ENCODE measurements around the gene HSPA1L.
"Not testable (repeated sequence)": the region's sequence is repeated elsewhere in the genome, so short reads cannot be mapped to it uniquely, and the experiment has no call there.

Gene HSPA1L

DNA sequence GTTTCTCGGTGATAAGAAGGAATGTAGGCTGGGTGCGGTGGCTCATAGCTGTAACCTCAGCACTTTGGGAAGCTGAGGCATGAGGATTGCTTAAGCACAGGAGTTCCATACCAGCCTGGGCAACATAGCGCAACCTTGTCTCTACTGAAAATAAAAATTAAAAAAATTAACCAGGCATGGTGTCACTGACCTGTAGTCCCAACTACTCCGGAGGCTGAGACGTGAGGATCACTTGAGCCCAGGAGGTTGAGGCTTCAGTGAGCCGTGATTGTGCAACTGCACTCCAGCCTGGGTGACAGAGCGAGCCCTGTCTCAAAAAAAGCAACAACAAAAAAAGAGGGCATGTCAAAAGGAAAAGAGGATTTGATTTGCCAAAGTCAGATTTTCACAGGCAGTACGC, 43.6 kb upstream of the HSPA1L start:
- TF ChIP-seq, protein P1, sequence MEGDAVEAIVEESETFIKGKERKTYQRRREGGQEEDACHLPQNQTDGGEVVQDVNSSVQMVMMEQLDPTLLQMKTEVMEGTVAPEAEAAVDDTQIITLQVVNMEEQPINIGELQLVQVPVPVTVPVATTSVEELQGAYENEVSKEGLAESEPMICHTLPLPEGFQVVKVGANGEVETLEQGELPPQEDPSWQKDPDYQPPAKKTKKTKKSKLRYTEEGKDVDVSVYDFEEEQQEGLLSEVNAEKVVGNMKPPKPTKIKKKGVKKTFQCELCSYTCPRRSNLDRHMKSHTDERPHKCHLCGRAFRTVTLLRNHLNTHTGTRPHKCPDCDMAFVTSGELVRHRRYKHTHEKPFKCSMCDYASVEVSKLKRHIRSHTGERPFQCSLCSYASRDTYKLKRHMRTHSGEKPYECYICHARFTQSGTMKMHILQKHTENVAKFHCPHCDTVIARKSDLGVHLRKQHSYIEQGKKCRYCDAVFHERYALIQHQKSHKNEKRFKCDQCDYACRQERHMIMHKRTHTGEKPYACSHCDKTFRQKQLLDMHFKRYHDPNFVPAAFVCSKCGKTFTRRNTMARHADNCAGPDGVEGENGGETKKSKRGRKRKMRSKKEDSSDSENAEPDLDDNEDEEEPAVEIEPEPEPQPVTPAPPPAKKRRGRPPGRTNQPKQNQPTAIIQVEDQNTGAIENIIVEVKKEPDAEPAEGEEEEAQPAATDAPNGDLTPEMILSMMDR (conservative IDR thresholded peaks at IDR 0.05; ENCODE audit: low read depth, low read length) = no peak
- no peak overlapping the region for H3K4me2 ChIP-seq
- no peaks in the 10 kb centered on the region for H4K20me1 ChIP-seq (ENCODE audit: insufficient read depth)

DNA sequence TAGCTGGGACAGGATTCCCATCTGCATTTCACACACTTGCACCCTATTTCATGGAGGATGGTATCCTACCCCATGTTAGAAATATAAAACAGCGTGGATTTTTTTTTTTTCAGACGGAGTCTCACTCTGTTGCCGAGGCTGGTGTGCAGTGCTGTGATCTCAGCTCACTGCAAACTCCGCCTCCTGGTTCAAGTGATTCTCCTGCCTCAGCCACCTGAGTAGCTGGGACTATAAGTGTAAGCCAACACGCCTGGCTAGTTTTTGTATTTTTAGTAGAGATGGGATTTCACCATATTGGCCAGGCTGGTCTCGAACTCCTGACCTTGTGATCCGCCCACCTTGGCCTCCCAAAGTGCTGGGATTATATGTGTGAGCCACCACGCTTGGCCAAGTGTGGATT, 42.7 kb upstream of the HSPA1L start:
- not testable (repeated sequence) for H3K4me3 ChIP-seq (IDR thresholded peaks at IDR 0.05; ENCODE audit: insufficient read depth, low read depth, low read length); H3K4me2 ChIP-seq; H3K27me3 ChIP-seq (ENCODE audit: insufficient read depth, low read depth)

More for the DNA sequence above, 43.6 kb upstream of the HSPA1L start:
- no peaks in the 10 kb centered on the region for H3K79me2 ChIP-seq (ENCODE audit: insufficient read depth, low read depth)
- no peak overlapping the region for H3K4me3 ChIP-seq (IDR thresholded peaks at IDR 0.05; ENCODE audit: insufficient read depth, low read depth, low read length)
- H3K36me3 ChIP-seq (ENCODE audit: insufficient read depth) = no peaks in the 10 kb centered on the region
- no peak overlapping the region for H3K27ac ChIP-seq
- H3K9ac ChIP-seq = no peak overlapping the region
- H2AFZ ChIP-seq (ENCODE audit: low read depth) = no peak overlapping the region
- peaks cover 10% of the 10 kb centered on the region for H3K4me1 ChIP-seq (ENCODE audit: low read depth, poor library complexity, severe bottlenecking)
- no peaks in the 10 kb centered on the region for H3K27me3 ChIP-seq (ENCODE audit: insufficient read depth, low read depth)

DNA sequence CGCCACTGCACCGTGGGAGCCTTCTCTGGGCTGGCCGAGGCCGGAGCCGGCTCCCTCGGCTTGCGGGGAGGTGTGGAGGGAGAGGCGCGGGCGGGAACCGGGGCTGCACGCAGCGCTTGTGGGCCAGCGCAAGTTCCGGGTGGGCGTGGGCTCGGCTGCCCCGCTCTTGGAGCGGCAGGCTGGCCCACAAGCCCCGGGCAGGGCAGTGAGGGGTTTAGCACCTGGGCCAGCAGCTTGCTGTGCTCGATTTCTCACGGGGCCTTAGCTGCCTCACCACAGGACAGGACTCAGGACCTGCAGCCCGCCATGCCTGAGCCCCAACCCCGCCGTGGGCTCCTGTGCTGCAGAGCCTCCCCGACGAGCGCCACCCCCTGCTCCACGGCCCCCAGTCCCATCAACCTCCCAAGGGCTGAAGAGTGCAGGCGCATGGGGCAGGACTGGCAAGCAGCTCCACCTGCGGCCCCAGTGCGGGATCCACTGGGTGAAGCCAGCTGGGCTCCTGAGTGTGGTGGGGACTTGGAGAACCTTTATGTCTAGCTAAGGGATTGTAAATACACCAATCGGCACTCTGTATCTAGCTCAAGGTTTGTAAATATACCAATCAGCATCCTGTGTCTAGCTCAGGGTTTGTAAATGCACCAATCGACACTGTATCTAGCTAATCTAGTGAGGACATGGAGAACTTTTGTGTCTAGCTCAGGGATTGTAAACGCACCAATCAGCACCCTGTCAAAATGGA, 37.1 kb upstream of the HSPA1L start:
- not testable (repeated sequence) for H3K4me1 ChIP-seq (ENCODE audit: low read depth, poor library complexity, severe bottlenecking); H2AFZ ChIP-seq (ENCODE audit: low read depth); H3K4me2 ChIP-seq

More for the DNA sequence above, 42.7 kb upstream of the HSPA1L start:
- not testable (repeated sequence) for H3K9ac ChIP-seq; H2AFZ ChIP-seq (ENCODE audit: low read depth); H3K4me1 ChIP-seq (ENCODE audit: low read depth, poor library complexity, severe bottlenecking); H3K36me3 ChIP-seq (ENCODE audit: insufficient read depth); H3K27ac ChIP-seq; H3K79me2 ChIP-seq (ENCODE audit: insufficient read depth, low read depth); H4K20me1 ChIP-seq (ENCODE audit: insufficient read depth)

DNA sequence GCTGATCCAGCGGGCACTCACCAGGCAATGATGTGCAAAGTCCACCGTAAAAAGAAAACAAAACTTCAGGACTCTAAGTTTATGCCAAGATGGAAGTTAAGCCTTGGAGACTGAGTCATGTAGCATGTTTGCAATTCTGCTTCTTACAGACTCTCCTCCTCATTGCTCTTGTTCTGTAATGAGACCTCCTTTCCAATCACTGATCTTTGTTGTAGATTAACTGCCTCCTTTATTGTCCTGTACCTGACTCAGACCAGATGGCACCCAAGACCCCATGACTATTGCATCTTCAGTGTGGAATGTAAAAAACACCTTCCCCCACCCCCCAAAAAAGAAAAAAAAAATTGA, 36.4 kb upstream of the HSPA1L start:
- TF ChIP-seq, protein P1 (conservative IDR thresholded peaks at IDR 0.05; ENCODE audit: low read depth, low read length) = no peak
- Histone ChIP-seq H4K20me1 (ENCODE audit: insufficient read depth) (no peaks in the 10 kb centered on the region), H3K27ac (no peak overlapping the region), H2AFZ (ENCODE audit: low read depth) (no peak overlapping the region), H3K4me1 (ENCODE audit: low read depth, poor library complexity, severe bottlenecking) (no peaks in the 10 kb centered on the region), H3K4me3 (IDR thresholded peaks at IDR 0.05; ENCODE audit: insufficient read depth, low read depth, low read length) (no peak overlapping the region), H3K27me3 (ENCODE audit: insufficient read depth, low read depth) (no peaks in the 10 kb centered on the region), H3K9ac (no peak overlapping the region), H3K4me2 (no peak overlapping the region), H3K36me3 (ENCODE audit: insufficient read depth) (no peaks in the 10 kb centered on the region), H3K79me2 (ENCODE audit: insufficient read depth, low read depth) (no peaks in the 10 kb centered on the region)

More for the DNA sequence above, 37.1 kb upstream of the HSPA1L start:
- not testable (repeated sequence) for H3K79me2 ChIP-seq (ENCODE audit: insufficient read depth, low read depth); H3K36me3 ChIP-seq (ENCODE audit: insufficient read depth); H3K4me3 ChIP-seq (IDR thresholded peaks at IDR 0.05; ENCODE audit: insufficient read depth, low read depth, low read length); H3K9ac ChIP-seq; H3K27ac ChIP-seq; H4K20me1 ChIP-seq (ENCODE audit: insufficient read depth); H3K27me3 ChIP-seq (ENCODE audit: insufficient read depth, low read depth)

DNA sequence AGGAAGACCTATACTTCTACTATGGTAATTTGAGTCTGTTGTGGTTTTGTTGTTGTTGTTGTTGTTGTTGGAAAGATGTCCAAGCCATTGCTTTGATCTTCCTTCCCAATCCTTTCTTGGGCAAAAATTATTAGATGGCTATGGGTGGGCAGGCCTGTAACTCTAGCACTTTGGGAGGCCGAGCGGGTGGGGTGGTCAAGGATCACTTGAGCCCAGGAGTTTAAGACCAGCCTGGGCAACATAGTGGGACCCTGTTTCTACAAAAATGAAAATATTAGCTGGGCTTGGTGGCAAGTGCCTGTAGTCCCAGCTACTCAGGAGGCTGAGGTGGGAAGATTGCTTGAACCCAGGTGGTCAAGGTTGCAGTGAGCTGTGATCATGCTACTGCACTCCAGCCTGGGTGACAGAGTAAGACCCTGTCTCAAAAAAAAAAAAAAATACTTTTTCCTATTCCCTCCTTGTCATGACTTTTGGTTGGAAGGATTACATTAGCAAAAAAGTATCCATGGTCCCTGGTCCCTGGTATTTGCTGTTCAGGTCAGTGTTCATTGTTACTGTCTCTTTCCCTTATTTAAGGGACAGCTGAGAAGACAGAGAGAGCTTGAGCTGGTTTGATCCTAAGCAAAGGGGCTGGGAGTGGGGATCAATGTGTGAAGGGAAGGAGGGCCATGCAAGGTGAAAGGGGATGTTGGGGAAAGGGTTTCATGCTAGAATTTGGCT, 35.8 kb upstream of the HSPA1L start:
- H3K27ac ChIP-seq = no peak overlapping the region

More for the DNA sequence above, 35.8 kb upstream of the HSPA1L start:
- H3K4me2 ChIP-seq = no peak overlapping the region
- H3K4me3 ChIP-seq (IDR thresholded peaks at IDR 0.05; ENCODE audit: insufficient read depth, low read depth, low read length) = no peak overlapping the region
- H2AFZ ChIP-seq (ENCODE audit: low read depth) = no peak overlapping the region
- no peak overlapping the region for H3K9ac ChIP-seq
- H3K79me2 ChIP-seq (ENCODE audit: insufficient read depth, low read depth) = no peaks in the 10 kb centered on the region
- H3K27me3 ChIP-seq (ENCODE audit: insufficient read depth, low read depth) = no peaks in the 10 kb centered on the region
- TF ChIP-seq, protein P1 (conservative IDR thresholded peaks at IDR 0.05; ENCODE audit: low read depth, low read length) = no peak
- no peaks in the 10 kb centered on the region for H3K36me3 ChIP-seq (ENCODE audit: insufficient read depth)
- H4K20me1 ChIP-seq (ENCODE audit: insufficient read depth) = no peaks in the 10 kb centered on the region
- no peaks in the 10 kb centered on the region for H3K4me1 ChIP-seq (ENCODE audit: low read depth, poor library complexity, severe bottlenecking)

Measured in KMS-11 (cell line).